Measurements from ENCODE around the gene TGFBR3L.

GRCh38 chr19:7898967-7899366 is 15.7 kb upstream of the TGFBR3L start:
- TF ChIP-seq POLR2A (IDR thresholded peaks at IDR 0.05; ENCODE audit: low read depth, low read length) = no peak
- no peak for TF ChIP-seq TAF1 (IDR thresholded peaks at IDR 0.05; ENCODE audit: low read depth, low read length)
- TF ChIP-seq POLR2AphosphoS5 (IDR thresholded peaks at IDR 0.05; ENCODE audit: low read depth, low read length) = no peak
- no peak for TF ChIP-seq SPI1 (IDR thresholded peaks at IDR 0.05; ENCODE audit: low read depth, low read length)

Data from GM12891 (cell line).